ENCODE data around the gene LUZP2.

- TF ChIP-seq CTCF (IDR thresholded peaks at IDR 0.05; ENCODE audit: poor library complexity, severe bottlenecking) = no peak
- TF ChIP-seq EZH2 (IDR thresholded peaks at IDR 0.05; ENCODE audit: borderline replicate concordance, insufficient read depth, low read length, poor library complexity, severe bottlenecking) = no peak
- TF ChIP-seq TAF1 (IDR thresholded peaks at IDR 0.05; ENCODE audit: low read depth) = no peak
- no peak for TF ChIP-seq POLR2AphosphoS5 (IDR thresholded peaks at IDR 0.05)
- TF ChIP-seq EP300 (conservative IDR thresholded peaks at IDR 0.05; ENCODE audit: poor library complexity, severe bottlenecking) = no peak
- no peak for TF ChIP-seq REST (IDR thresholded peaks at IDR 0.05; ENCODE audit: borderline replicate concordance)
Observed at GRCh38 chr11:24872186-24872585, 375.3 kb downstream of the LUZP2 start.

All from neural cell (in vitro differentiated cells).